NCI-H446 treated with DMSO at 0.1 percent for 48 hours (cell line): ENCODE results near the gene EIF2B2.
"Not testable (repeated sequence)": the region's sequence is repeated elsewhere in the genome, so short reads cannot be mapped to it uniquely, and the experiment has no call there.

Experiments
- DNase-seq: peaks from one replicate; lab custom pipeline; 2025; lab: John Stamatoyannopoulos, UW

EIF2B2 gene

GRCh38 chr14:74994182-74994581 is 8.5 kb upstream of the EIF2B2 start:
- not testable (repeated sequence) for DNase-seq

- DNase-seq, result not testable (repeated sequence)
Measured at GRCh38 chr14:74995781-74996180, 6.9 kb upstream of the EIF2B2 start.

GRCh38 chr14:75001261-75001660 is 1.5 kb upstream of the EIF2B2 start:
- DNase-seq, result no peak

- no peak for DNase-seq
Measured at GRCh38 chr14:75001899-75002298, 822 bp upstream of the EIF2B2 start.

GRCh38 chr14:75003250-75004027 is 718 bp downstream of the EIF2B2 start:
- no peak for DNase-seq

- no peak for DNase-seq
Measured at GRCh38 chr14:75005357-75005756, 2.6 kb downstream of the EIF2B2 start.

GRCh38 chr14:75009176-75009575 is 6.5 kb downstream of the EIF2B2 start:
- no peak for DNase-seq

- no peak for DNase-seq
Measured at GRCh38 chr14:75010472-75011093, 7.9 kb downstream of the EIF2B2 start.

GRCh38 chr14:75011356-75011994 is 8.8 kb downstream of the EIF2B2 start:
- no peak for DNase-seq

GRCh38 chr14:75013290-75013689 is 10.6 kb downstream of the EIF2B2 start:
- DNase-seq, result no peak

GRCh38 chr14:75015496-75015895 is 12.8 kb downstream of the EIF2B2 start:
- DNase-seq, result no peak

- no peak for DNase-seq
Measured at GRCh38 chr14:75016815-75017214, 14.1 kb downstream of the EIF2B2 start.

- no peak for DNase-seq
Measured at GRCh38 chr14:75018694-75019093, 16.0 kb downstream of the EIF2B2 start.

- DNase-seq, result no peak
Measured at GRCh38 chr14:75022655-75023054, 19.9 kb downstream of the EIF2B2 start.

- DNase-seq, result no peak
Measured at GRCh38 chr14:75023108-75023507, 20.4 kb downstream of the EIF2B2 start.

- no peak for DNase-seq
Measured at GRCh38 chr14:75025082-75025481, 22.4 kb downstream of the EIF2B2 start.

- DNase-seq, result no peak
Measured at GRCh38 chr14:75025876-75026275, 23.2 kb downstream of the EIF2B2 start.

- no peak for DNase-seq
Measured at GRCh38 chr14:75030147-75030546, 27.4 kb downstream of the EIF2B2 start.

GRCh38 chr14:75032939-75033338 is 30.2 kb downstream of the EIF2B2 start:
- DNase-seq, result no peak

GRCh38 chr14:75040507-75040906 is 37.8 kb downstream of the EIF2B2 start:
- no peak for DNase-seq

- no peak for DNase-seq
Measured at GRCh38 chr14:75040959-75041358, 38.2 kb downstream of the EIF2B2 start.

- DNase-seq, result no peak
Measured at GRCh38 chr14:75041613-75042012, 38.9 kb downstream of the EIF2B2 start.

- DNase-seq, result no peak
Measured at GRCh38 chr14:75042035-75042434, 39.3 kb downstream of the EIF2B2 start.
